Astrocyte of the hippocampus (primary cell): ENCODE data around the gene NRG2.

Source experiments
- DNase-seq: peaks from one replicate; pipeline ENCODE4 v3.0.0; 2011; ENCODE audit warnings: low read depth, low spot score

NRG2 gene

GRCh38 chr5:139881143-139881733 lies 161.9 kb downstream of the NRG2 start:
- DNase-seq, result no peak

- no peak for DNase-seq
Observed at GRCh38 chr5:139880416-139881142, 162.5 kb downstream of the NRG2 start.

- DNase-seq, result no peak
Observed at GRCh38 chr5:139878093-139878492, 165.0 kb downstream of the NRG2 start.

GRCh38 chr5:139877129-139877597 lies 165.9 kb downstream of the NRG2 start:
- DNase-seq, result no peak

- DNase-seq, result no peak
Observed at GRCh38 chr5:139875957-139876356, 167.1 kb downstream of the NRG2 start.

- DNase-seq, result no peak
Observed at GRCh38 chr5:139872851-139873794, 170.0 kb downstream of the NRG2 start.

- no peak for DNase-seq
Observed at GRCh38 chr5:139872052-139872766, 170.9 kb downstream of the NRG2 start.

- no peak for DNase-seq
Observed at GRCh38 chr5:139871614-139872013, 171.5 kb downstream of the NRG2 start.

GRCh38 chr5:139870677-139871076 lies 172.4 kb downstream of the NRG2 start:
- DNase-seq, result no peak

- DNase-seq, result no peak
Observed at GRCh38 chr5:139869042-139869790, 173.9 kb downstream of the NRG2 start.

- no peak for DNase-seq
Observed at GRCh38 chr5:139867581-139867980, 175.5 kb downstream of the NRG2 start.

GRCh38 chr5:139867109-139867508 lies 176.0 kb downstream of the NRG2 start:
- no peak for DNase-seq

- no peak for DNase-seq
Observed at GRCh38 chr5:139864716-139865483, 178.2 kb downstream of the NRG2 start.

- peak; percentile 75 for DNase-seq
Observed at GRCh38 chr5:139863855-139864558, 179.1 kb downstream of the NRG2 start.

GRCh38 chr5:139863361-139863760 lies 179.7 kb downstream of the NRG2 start:
- no peak for DNase-seq

- no peak for DNase-seq
Observed at GRCh38 chr5:139862803-139863202, 180.3 kb downstream of the NRG2 start.

- peak; percentile 76 for DNase-seq
Observed at GRCh38 chr5:139862313-139862712, 180.8 kb downstream of the NRG2 start.

- no peak for DNase-seq
Observed at GRCh38 chr5:139861889-139862207, 181.3 kb downstream of the NRG2 start.

- DNase-seq, result no peak
Observed at GRCh38 chr5:139861021-139861888, 181.8 kb downstream of the NRG2 start.
